ENCODE measurements around the gene SBF2. TPM values are rescaled to one million over a fixed set of nuclear protein-coding genes. Genes with fewer than 3 reads are reported as not detected.

Gene SBF2
- total and polyA plus RNA-seq, 9 of the 15 experiments (the other 6 are each of a cell fraction or from before 2014, with no cell fraction given) = 0.80 to 9.5 (median 5.0) TPM

- TF ChIP-seq MLLT1 (IDR thresholded peaks at IDR 0.05) (no peak), ZBTB40 (IDR thresholded peaks at IDR 0.05) (no peak), ZBTB40 (CRISPR knock-in tag; IDR thresholded peaks at IDR 0.05) (no peak), POLR2B (IDR thresholded peaks at IDR 0.05; ENCODE audit: low read depth, partially characterized antibody) (no peak), MYBL2 (IDR thresholded peaks at IDR 0.05; ENCODE audit: low read depth) (no peak), MYBL2 (CRISPR knock-in tag; IDR thresholded peaks at IDR 0.05; ENCODE audit: borderline replicate concordance) (no peak), NONO (IDR thresholded peaks at IDR 0.05; ENCODE audit: low read depth in 2 of 2, low read length in 1 of 2) (no peak), ZNF124 (CRISPR knock-in tag; IDR thresholded peaks at IDR 0.05) (no peak)
Observed at GRCh38 chr11:10049756-10050155, 244.3 kb downstream of the SBF2 start (continued).
